ENCODE results near the gene CLASP1.

The CLASP1 gene

DNA sequence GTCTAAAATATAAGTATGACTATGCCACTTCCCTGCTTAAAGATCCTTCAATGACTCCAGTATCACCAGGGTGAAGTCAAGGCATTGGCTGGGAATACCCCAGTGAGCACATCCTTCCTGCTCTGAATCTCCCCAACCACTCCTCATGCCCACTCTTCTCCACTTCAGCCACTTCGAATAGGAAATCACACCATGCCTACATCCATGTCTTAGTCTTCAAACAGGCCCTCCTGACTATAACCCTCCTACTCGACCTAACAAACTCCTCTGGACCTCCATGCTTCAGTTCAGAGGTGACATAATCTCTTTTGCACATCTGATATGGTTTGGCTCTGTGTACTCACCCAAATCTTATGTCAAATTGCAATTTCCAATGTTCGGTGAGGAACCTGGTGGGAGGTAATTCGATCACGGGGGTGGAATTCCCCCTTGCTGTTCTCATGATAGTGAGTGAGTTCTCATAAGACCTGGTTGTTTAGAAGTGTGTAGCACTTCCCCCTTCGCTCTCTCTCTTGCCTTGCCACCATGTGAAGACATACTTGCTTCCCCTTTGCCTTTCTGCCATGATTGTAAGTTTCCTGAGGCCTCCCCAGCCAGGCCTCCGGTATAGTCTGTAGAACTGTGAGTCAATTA lies 276.4 kb downstream of the CLASP1 start:
- H3K4me3 ChIP-seq (ENCODE audit: low read depth, low read length) = no peak overlapping the region
- TF ChIP-seq, protein P1, sequence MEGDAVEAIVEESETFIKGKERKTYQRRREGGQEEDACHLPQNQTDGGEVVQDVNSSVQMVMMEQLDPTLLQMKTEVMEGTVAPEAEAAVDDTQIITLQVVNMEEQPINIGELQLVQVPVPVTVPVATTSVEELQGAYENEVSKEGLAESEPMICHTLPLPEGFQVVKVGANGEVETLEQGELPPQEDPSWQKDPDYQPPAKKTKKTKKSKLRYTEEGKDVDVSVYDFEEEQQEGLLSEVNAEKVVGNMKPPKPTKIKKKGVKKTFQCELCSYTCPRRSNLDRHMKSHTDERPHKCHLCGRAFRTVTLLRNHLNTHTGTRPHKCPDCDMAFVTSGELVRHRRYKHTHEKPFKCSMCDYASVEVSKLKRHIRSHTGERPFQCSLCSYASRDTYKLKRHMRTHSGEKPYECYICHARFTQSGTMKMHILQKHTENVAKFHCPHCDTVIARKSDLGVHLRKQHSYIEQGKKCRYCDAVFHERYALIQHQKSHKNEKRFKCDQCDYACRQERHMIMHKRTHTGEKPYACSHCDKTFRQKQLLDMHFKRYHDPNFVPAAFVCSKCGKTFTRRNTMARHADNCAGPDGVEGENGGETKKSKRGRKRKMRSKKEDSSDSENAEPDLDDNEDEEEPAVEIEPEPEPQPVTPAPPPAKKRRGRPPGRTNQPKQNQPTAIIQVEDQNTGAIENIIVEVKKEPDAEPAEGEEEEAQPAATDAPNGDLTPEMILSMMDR (IDR thresholded peaks at IDR 0.05; ENCODE audit: borderline replicate concordance, insufficient read depth, low read depth, low read length) = no peak

DNA sequence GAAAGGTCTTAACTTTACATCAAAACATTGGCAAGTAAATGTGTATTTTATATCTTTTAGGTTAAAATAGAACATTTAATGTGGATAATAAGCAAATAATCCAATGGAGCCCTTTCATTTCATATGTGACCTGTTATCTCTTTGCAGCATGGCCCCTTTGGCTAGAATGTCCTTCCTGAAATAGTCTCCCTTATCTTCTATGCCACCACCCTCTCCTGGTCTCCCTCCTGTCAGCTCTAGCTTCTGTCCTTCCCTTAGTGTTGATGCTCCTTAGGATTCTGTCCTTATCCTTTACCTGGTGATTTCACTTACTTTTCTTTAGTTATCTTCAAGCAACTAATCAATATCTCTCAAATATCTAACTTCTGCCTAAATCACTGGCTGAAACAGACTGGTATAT lies 277.2 kb downstream of the CLASP1 start:
- H3K4me3 ChIP-seq (ENCODE audit: low read depth, low read length) = no peak overlapping the region
- TF ChIP-seq, protein P1 (IDR thresholded peaks at IDR 0.05; ENCODE audit: borderline replicate concordance, insufficient read depth, low read depth, low read length) = no peak

GRCh38 chr2:121368836-121369235 lies 280.4 kb downstream of the CLASP1 start:
- TF ChIP-seq, protein P1 (IDR thresholded peaks at IDR 0.05; ENCODE audit: borderline replicate concordance, insufficient read depth, low read depth, low read length) = no peak
- no peak overlapping the region for H3K4me3 ChIP-seq (ENCODE audit: low read depth, low read length)

DNA sequence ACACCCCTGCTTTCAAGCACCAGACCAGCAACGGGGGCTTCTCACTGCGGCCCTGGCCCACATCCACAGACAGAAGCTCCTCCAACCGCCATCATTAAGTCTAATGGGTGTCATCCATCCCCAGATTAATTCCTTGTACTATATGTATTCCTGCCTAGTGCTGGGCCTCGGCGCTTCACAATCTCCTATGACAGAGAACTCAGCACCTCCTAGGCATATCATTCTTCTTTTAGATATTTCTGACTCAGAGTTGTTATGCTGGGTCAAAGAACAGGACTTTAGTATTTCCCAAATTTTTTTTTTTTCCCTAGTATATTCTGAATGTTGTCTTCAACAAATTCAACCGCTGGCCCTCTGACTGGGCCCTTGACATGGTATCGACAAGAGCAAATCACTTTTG lies 281.1 kb downstream of the CLASP1 start:
- TF ChIP-seq, protein P1 (IDR thresholded peaks at IDR 0.05; ENCODE audit: borderline replicate concordance, insufficient read depth, low read depth, low read length) = no peak
- no peak overlapping the region for H3K4me3 ChIP-seq (ENCODE audit: low read depth, low read length)

DNA sequence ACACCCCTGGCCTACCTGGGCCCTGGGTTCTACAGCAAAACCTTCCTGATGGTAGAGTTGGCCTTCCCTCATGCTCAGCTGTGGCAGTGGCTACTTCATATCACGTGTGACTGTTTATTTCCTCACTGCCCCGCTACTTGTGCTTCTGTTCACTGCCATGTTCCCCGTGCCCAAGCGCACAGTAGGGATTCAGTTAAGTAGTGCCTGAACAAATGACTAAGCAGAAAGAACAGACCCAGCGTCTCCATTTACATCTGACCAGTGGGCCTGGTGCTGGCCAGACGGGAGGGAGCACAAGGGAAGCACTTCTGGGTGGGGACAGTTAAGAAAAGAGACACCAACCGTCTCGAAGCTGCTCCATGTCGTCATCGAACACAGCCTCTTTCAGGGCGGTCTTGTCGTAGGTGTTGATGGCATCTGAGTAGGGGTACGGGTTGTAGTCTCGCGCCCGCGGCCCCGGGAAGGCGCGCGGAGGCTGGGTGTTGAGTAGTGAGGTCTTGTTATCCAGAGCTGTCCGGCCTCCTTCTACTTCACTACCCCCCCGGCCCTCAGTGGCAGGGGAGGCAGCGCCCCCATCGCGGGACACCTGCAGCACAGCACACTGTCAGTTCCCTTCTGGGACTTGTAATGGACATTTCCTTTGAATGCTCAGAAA lies 281.9 kb downstream of the CLASP1 start:
- TF ChIP-seq, protein P1 (IDR thresholded peaks at IDR 0.05; ENCODE audit: borderline replicate concordance, insufficient read depth, low read depth, low read length) = no peak
- H3K4me3 ChIP-seq (ENCODE audit: low read depth, low read length) = no peak overlapping the region

DNA sequence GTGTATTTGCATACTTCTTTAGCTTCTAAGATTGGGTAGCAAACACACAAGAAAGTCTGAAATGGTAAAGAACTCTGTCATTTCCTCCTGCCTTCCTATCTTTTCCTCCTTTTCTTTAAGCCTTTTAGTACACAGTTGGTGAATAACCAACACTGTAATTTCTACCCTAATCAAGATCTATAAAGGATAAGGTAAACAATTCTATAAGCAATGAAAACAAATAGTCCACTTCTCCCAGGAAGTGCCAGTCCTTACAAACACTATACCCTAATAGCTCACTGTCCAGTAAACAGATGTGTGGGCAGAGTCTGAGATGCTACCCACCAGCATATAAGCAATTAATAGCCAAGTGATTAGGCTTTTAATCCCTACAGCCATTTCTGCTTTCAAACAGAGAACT lies 283.2 kb downstream of the CLASP1 start:
- TF ChIP-seq, protein P1 (IDR thresholded peaks at IDR 0.05; ENCODE audit: borderline replicate concordance, insufficient read depth, low read depth, low read length) = no peak
- H3K4me3 ChIP-seq (ENCODE audit: low read depth, low read length) = no peak overlapping the region

- no peak overlapping the region for H3K4me3 ChIP-seq (ENCODE audit: low read depth, low read length)
- TF ChIP-seq, protein P1 (IDR thresholded peaks at IDR 0.05; ENCODE audit: borderline replicate concordance, insufficient read depth, low read depth, low read length) = no peak
Observed at GRCh38 chr2:121365061-121365460, 284.2 kb downstream of the CLASP1 start.
